HG02970 (cell line): ENCODE results near the gene HBA1.
"Not testable (repeated sequence)": the region's sequence is repeated elsewhere in the genome, so short reads cannot be mapped to it uniquely, and the experiment has no call there.

ENCODE experiments used
- ATAC-seq: cut with Tn5 transposase; IDR thresholded peaks from one replicate; pipeline ENCODE4 v1.9.1; 2021; ENCODE audit warnings: mild to moderate bottlenecking, moderate library complexity, moderate number of reproducible peaks; ENCODE audit not compliant: unreplicated experiment, low FRiP score

Gene HBA1

GRCh38 chr16:159136-159849, 17.2 kb upstream of the HBA1 start:
- ATAC-seq = no peak

GRCh38 chr16:160242-160641, 16.2 kb upstream of the HBA1 start:
- not testable (repeated sequence) for ATAC-seq

- no peak for ATAC-seq
Observed at GRCh38 chr16:160691-161190, 15.7 kb upstream of the HBA1 start.

GRCh38 chr16:162271-162991, 14.0 kb upstream of the HBA1 start:
- no peak for ATAC-seq

- ATAC-seq = not testable (repeated sequence)
Observed at GRCh38 chr16:163139-163538, 13.3 kb upstream of the HBA1 start.

- not testable (repeated sequence) for ATAC-seq
Observed at GRCh38 chr16:163696-164095, 12.8 kb upstream of the HBA1 start.

GRCh38 chr16:164134-164823, 12.2 kb upstream of the HBA1 start:
- ATAC-seq = not testable (repeated sequence)

GRCh38 chr16:164827-165538, 11.5 kb upstream of the HBA1 start:
- no peak for ATAC-seq

GRCh38 chr16:165539-166374, 10.7 kb upstream of the HBA1 start, which contains the start of gene HBM:
Gene HBM, plus strand, starts transcription at chr16:165978. Its CDS starts 20 bp downstream, at chr16:165998.
- ATAC-seq = no peak

- no peak for ATAC-seq
Observed at GRCh38 chr16:166375-167121, 9.9 kb upstream of the HBA1 start.

GRCh38 chr16:167122-167690, 9.3 kb upstream of the HBA1 start:
- ATAC-seq = no peak

- ATAC-seq = no peak
Observed at GRCh38 chr16:168424-168823, 8.1 kb upstream of the HBA1 start.

GRCh38 chr16:169014-169413, 7.5 kb upstream of the HBA1 start:
- no peak for ATAC-seq

- not testable (repeated sequence) for ATAC-seq
Observed at GRCh38 chr16:170088-170507, 6.4 kb upstream of the HBA1 start.

- no peak for ATAC-seq
Observed at GRCh38 chr16:170788-171187, 5.7 kb upstream of the HBA1 start.

- ATAC-seq = not testable (repeated sequence)
Observed at GRCh38 chr16:172374-172941, 4.0 kb upstream of the HBA1 start, which contains the start of gene HBA2. Gene HBA2, plus strand, starts transcription at chr16:172876. Its CDS starts 37 bp downstream, at chr16:172913.

- ATAC-seq = not testable (repeated sequence)
Observed at GRCh38 chr16:173211-173854, 3.1 kb upstream of the HBA1 start.
